Middle frontal gyrus (tissue), 1 donor: ENCODE measurements around the gene GPX3.

ENCODE experiments used
- DNase-seq: peaks from one replicate; pipeline ENCODE4 v3.0.0-alpha.2; 2015; ENCODE audit warnings: low spot score; ENCODE audit errors: extremely low spot score

The GPX3 gene

GRCh38 chr5:151056379-151057325, 36.3 kb downstream of the GPX3 start:
- DNase-seq, result no peak

GRCh38 chr5:151058301-151058700, 37.9 kb downstream of the GPX3 start:
- no peak for DNase-seq

GRCh38 chr5:151058891-151059489, 38.6 kb downstream of the GPX3 start:
- DNase-seq, result peak; percentile 20

- DNase-seq, result no peak
Measured at GRCh38 chr5:151060742-151061141, 40.4 kb downstream of the GPX3 start.

- no peak for DNase-seq
Measured at GRCh38 chr5:151062405-151063141, 42.2 kb downstream of the GPX3 start.

- DNase-seq, result no peak
Measured at GRCh38 chr5:151063142-151063989, 43.0 kb downstream of the GPX3 start.

GRCh38 chr5:151064916-151065499, 44.6 kb downstream of the GPX3 start:
- no peak for DNase-seq

GRCh38 chr5:151065609-151066008, 45.2 kb downstream of the GPX3 start:
- no peak for DNase-seq

- DNase-seq, result no peak
Measured at GRCh38 chr5:151066920-151067319, 46.5 kb downstream of the GPX3 start.

GRCh38 chr5:151067632-151068432, 47.4 kb downstream of the GPX3 start:
- no peak for DNase-seq

GRCh38 chr5:151068433-151069197, 48.2 kb downstream of the GPX3 start:
- no peak for DNase-seq

GRCh38 chr5:151070449-151070848, 50.1 kb downstream of the GPX3 start:
- DNase-seq, result no peak

- DNase-seq, result no peak
Measured at GRCh38 chr5:151071021-151071420, 50.6 kb downstream of the GPX3 start.

GRCh38 chr5:151071848-151072629, 51.6 kb downstream of the GPX3 start:
- no peak for DNase-seq

GRCh38 chr5:151072630-151073025, 52.2 kb downstream of the GPX3 start:
- DNase-seq, result no peak

GRCh38 chr5:151073280-151073679, 52.9 kb downstream of the GPX3 start:
- no peak for DNase-seq

GRCh38 chr5:151074557-151074956, 54.2 kb downstream of the GPX3 start:
- no peak for DNase-seq

- no peak for DNase-seq
Measured at GRCh38 chr5:151075698-151076331, 55.4 kb downstream of the GPX3 start.
